ENCODE measurements around the gene TEX22.

The TEX22 gene

DNA sequence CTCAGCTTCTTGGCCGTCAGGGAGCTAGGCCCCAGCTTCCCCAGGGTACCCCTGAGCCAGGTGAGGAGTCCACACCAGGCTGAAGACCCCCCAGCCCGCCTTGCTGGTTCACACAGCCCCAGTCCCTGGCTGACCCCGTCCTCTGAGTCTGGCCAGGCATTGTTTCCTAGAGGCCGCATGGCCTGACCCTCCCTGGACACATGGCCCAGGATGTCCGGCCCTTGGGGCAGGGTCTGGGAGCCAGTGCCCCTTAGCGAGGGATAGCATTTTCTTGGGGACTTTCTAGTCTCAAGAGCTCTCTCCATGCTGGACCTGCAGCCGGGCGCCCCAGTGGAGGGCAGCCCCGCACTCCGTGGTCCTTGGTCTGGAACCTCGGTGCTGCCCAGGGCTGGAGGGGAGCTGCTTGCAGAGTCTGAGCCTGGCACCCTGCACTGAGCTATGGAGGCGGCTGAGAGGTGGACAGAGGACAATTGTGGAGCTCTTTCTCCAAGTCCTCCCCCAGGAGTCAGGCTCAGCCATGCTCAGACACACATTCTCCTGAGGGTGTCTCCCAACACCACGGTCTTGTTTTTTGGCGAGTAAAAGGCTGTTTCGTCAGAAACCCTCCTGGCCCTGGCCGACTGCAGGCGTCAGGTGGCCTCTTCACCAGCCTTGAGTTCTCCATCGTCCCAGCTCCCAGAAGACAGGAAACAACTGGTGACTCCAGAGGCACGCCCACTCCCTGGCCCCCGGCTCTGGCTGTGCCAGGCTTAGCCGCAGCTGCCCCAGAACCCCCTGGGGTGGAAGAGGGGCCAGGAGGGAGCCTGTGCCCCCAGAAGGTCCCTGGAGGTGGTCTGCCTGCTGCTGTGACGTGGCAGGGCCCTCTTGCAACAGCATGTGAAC is 58.6 kb downstream of the TEX22 start:
- DNase-seq (ENCODE audit: low spot score) = no peak

DNA sequence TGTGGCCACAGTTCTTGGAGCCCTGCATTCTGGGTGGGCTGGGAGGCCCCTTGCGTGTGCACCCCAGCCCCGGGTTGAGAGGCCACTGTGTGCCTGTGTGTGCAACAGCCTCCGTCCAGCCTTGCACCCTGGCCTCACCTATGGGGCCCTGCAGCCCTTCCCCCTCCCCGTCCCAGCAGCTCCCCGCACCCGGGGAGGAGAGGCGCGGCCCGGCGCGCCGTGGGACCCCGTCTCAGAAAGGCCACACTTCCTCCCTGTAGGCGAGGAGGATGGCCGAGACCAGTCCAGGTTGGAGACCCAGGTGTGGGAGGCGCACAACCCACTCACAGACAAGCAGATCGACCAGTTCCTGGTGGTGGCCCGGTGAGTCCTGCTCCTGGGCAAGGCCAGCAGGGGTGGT is 59.7 kb downstream of the TEX22 start:
- no peak for DNase-seq (ENCODE audit: low spot score)

DNA sequence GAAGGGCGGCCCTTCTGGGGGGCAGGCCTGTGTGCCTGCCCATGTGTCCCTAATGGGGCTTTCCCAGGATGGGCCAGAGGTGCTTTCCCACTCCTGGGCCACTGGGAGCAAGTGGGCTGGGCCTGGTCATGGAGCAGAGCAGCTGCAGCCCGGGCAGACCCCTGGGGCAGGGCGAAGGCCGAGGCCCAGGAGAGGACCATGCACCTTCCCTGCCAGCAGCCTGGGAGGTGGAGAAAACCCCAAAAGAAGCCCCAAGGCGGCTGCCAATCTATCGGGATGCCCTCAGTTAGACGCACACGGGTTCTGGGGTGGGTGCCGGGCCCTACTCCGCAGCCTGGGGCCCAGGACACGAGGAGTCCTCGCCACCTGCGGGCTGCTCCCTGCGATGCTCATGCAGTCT is 60.2 kb downstream of the TEX22 start:
- no peak for DNase-seq (ENCODE audit: low spot score)

DNA sequence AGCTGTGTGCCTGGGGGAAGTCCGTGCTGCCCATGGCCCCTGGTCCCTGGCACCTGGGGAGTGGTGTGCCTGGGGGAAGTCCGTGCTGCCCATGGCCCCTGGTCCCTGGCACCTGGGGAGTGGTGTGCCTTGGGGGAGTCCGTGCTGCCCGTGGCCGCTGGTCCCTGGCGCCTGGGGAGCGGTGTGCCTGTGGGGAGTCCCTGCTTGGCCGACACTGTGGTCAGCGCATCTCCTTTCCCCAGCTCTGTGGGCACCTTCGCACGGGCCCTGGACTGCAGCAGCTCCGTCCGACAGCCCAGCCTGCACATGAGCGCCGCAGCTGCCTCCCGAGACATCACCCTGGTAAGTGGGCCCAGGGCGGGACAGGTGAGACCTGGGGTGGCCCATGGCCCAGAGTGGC is 61.8 kb downstream of the TEX22 start:
- DNase-seq (ENCODE audit: low spot score) = no peak

DNA sequence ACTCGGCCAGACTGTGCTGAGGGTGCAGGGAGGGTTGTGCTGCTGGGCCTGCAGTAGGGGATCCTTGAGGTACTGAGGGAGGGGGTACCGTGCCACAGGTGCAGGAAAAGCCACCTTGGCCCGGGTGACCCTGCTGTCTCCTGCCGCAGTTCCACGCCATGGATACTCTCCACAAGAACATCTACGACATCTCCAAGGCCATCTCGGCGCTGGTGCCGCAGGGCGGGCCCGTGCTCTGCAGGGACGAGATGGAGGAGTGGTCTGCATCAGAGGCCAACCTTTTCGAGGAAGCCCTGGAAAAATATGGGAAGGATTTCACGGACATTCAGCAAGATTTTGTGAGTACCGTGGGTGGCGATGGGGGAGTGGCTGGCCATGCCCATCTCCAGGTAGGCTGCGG is 62.3 kb downstream of the TEX22 start:
- no peak for DNase-seq (ENCODE audit: low spot score)

DNA sequence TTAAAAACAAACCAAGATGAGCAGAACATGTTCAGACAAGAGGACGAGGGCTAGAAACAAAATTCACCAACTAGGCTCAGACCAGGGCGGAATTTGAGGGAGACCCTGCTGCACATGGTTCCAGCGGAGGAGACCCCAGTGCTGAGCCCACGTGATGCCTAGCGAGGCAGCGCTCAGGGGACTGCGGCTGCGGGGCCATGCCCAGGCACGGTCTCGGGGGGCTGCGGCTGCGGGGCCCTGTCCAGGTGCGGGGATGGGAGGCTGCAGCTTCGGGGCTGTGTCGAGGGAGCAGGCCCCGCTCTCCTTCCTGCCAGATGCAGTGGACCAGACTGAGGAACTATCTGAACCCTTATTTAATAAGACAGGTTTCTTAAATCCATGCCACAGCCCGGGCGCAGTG is 63.6 kb downstream of the TEX22 start:
- DNase-seq (ENCODE audit: low spot score) = no peak
